Keratinocyte (primary cell): Measurements from ENCODE around the gene EXOSC1. TPM values are rescaled to one million over a fixed set of nuclear protein-coding genes. Genes with fewer than 3 reads are reported as not detected.
A peak's percentile ranks its signal among the peaks of the same experiment; 100 is the strongest.
"Not testable (repeated sequence)": the region's sequence is repeated elsewhere in the genome, so short reads cannot be mapped to it uniquely, and the experiment has no call there.

Experiments used
- DNase-seq: peaks from one replicate; pipeline ENCODE4 v3.0.0-alpha.2; 2011; ENCODE audit warnings: low read depth, missing footprints, low spot score
- FAIRE-seq: peaks from 2 replicates; lab custom pipeline; 2011; peaks lifted over from hg19 to GRCh38; lab: Jason Lieb, UNC
- H2AFZ ChIP-seq: 2 replicates; pipeline ENCODE4 v1.6.0; 2012; ENCODE audit warnings: low read length, control low read depth, inconsistent platforms; ENCODE audit not compliant: control insufficient read depth
- H3K27ac ChIP-seq: 2 replicates; pipeline ENCODE4 v1.5.1; 2011; ENCODE audit warnings: low read length; ENCODE audit not compliant: control insufficient read depth, insufficient read depth
- H3K27me3 ChIP-seq: 3 replicates; pipeline ENCODE4 v1.6.0; 2011; ENCODE audit warnings: low read length; ENCODE audit not compliant: control insufficient read depth, insufficient read depth; ENCODE audit errors: extremely low read depth
- H3K36me3 ChIP-seq, 2 experiments: 2 replicates in 1 of 2; 3 replicates in 1 of 2; pipeline ENCODE4 v1.5.1; 2011; ENCODE audit warnings: low read length in 2 of 2, mild to moderate bottlenecking in 1 of 2; ENCODE audit not compliant: control insufficient read depth in 2 of 2, insufficient read depth in 2 of 2; ENCODE audit errors: extremely low read depth in 1 of 2
- H3K4me1 ChIP-seq: 3 replicates; pipeline ENCODE4 v1.5.1; 2011; ENCODE audit warnings: low read length; ENCODE audit not compliant: control insufficient read depth, insufficient read depth; ENCODE audit errors: extremely low read depth
- H3K4me2 ChIP-seq: 3 replicates; pipeline ENCODE4 v1.6.0; 2011; ENCODE audit warnings: low read depth, low read length; ENCODE audit not compliant: control insufficient read depth, insufficient read depth; ENCODE audit errors: extremely low read depth
- H3K4me3 ChIP-seq, 3 experiments: fragments of 200-600 bp in 1 of 3; sonication (generic) in 1 of 3; 2 replicates in 2 of 3; 3 replicates in 1 of 3; pipeline ENCODE4 v1.5.1; 2011 to 2016; ENCODE audit warnings: low read length in 3 of 3, mild to moderate bottlenecking in 3 of 3, control low read depth in 2 of 3, inconsistent platforms in 1 of 3, low read depth in 1 of 3, mixed read lengths in 1 of 3, mixed run types in 1 of 3, moderate library complexity in 1 of 3; ENCODE audit not compliant: control insufficient read depth in 2 of 3, insufficient read depth in 2 of 3; ENCODE audit errors: extremely low read depth in 1 of 3
- H3K79me2 ChIP-seq: 2 replicates; pipeline ENCODE4 v1.6.0; 2012; ENCODE audit warnings: low read length; ENCODE audit not compliant: control insufficient read depth, insufficient read depth
- H3K9ac ChIP-seq: 3 replicates; pipeline ENCODE4 v1.6.0; 2011; ENCODE audit warnings: low read length; ENCODE audit not compliant: control insufficient read depth, insufficient read depth; ENCODE audit errors: extremely low read depth
- H3K9me1 ChIP-seq: 3 replicates; pipeline ENCODE4 v1.6.0; 2011; ENCODE audit warnings: low read length; ENCODE audit not compliant: control insufficient read depth, insufficient read depth; ENCODE audit errors: extremely low read depth
- H3K9me3 ChIP-seq: 2 replicates; pipeline ENCODE4 v1.5.1; 2012; ENCODE audit warnings: low read depth, low read length; ENCODE audit not compliant: control insufficient read depth
- H4K20me1 ChIP-seq: 3 replicates; pipeline ENCODE4 v1.6.0; 2011; ENCODE audit warnings: low read length; ENCODE audit not compliant: control insufficient read depth, insufficient read depth; ENCODE audit errors: extremely low read depth
- CTCF ChIP-seq, 3 experiments: IDR thresholded peaks in 1 of 3; conservative IDR thresholded peaks in 1 of 3; optimal IDR thresholded peaks in 1 of 3; 2 replicates in 2 of 3; 3 replicates in 1 of 3; pipeline versions ENCODE3 to v1.5.1; 2011; ENCODE audit warnings: low read length in 3 of 3, mild to moderate bottlenecking in 3 of 3, moderate library complexity in 2 of 3, control low read depth in 1 of 3, inconsistent platforms in 1 of 3; ENCODE audit not compliant: insufficient read depth in 2 of 3; ENCODE audit errors: extremely low read depth in 1 of 3
- EZH2 ChIP-seq: IDR thresholded peaks from one replicate; pipeline ENCODE4 v1.6.1; 2012; ENCODE audit warnings: inconsistent platforms, mild to moderate bottlenecking, low read length, moderate library complexity
- dilution Hi-C: fragments of 300-500 bp; cut with MboI; formaldehyde crosslinking; loops from one replicate; pipeline ENCODE4 v1.7.0; 2020; ENCODE audit warnings: low sequenced_read_pairs; ENCODE audit not compliant: extremely low pct_ligation_motif_present
- polyA plus RNA-seq, 5 experiments: library from polyadenylated mRNA; depleted of rRNA in 3 of 5; stranded (reverse) in 3 of 5; stranded (forward) in 1 of 5; unstranded in 1 of 5; fragments of >200 nt; gene quantifications; 1 replicate in 1 of 5; 2 replicates in 3 of 5; 3 replicates in 1 of 5; pipeline versions ENCODE4 v1.2.1 to v1.2.3, GENCODE V29; 2011 to 2012; ENCODE audit warnings: missing spikeins in 2 of 5, low read depth in 1 of 5, low replicate concordance in 1 of 5

The EXOSC1 gene
- polyA plus RNA-seq, 1 donor (not counting 4 experiments of a cell fraction or from before 2014, with no cell fraction given) = 45.7 TPM

DNA sequence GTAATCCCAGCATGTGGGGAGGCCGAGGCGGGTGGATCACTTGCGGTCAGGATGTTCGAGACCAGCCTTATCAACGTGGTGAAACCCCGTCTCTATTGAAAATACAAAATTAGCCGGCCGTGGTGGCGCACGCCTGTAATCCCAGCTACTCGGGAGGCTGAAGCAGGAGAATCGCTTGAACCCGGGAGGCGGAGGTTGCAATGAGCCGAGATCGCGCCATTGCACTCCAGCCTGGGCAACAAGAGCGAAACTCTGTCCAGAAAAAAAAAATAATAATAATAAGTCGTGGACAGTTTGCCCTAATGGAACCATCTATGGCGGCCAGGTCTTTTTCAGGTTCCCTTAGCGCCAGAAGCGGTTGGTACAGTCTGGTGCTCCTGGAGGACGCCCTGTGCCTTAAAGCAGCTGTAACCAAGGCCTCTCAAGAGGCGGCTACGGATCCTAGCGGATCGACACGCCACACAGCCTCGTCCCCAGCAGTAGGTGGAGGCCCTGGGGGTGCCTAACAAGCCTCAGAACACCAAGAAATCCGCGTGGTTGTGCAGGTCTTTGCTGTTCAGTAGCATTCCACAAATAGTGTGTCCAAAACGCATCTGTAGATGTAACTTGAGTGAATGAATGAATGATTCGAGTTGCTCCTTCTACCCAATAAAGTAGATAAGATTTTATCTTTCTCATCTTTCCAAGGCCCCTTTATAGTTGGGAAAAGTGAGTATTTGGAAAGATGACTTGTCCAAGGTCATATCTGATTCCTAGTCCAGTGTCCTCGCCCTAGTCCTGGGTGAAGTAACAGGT lies 18.8 kb downstream of the EXOSC1 start:
- no peaks in the 10 kb centered on the region for H3K9me1 ChIP-seq
- no peaks in the 10 kb centered on the region for H3K9me3 ChIP-seq
- dilution Hi-C loops = no loop called here
- peak overlapping the region; percentile 80 for H3K4me2 ChIP-seq
- peaks cover 6% of the 10 kb centered on the region for H4K20me1 ChIP-seq
- H3K9ac ChIP-seq = peak overlapping the region; percentile 94
- no peaks in the 10 kb centered on the region for H3K27me3 ChIP-seq
- no peak overlapping the region for H2AFZ ChIP-seq
- H3K4me1 ChIP-seq = peaks cover 22% of the 10 kb centered on the region
- H3K4me3 ChIP-seq = peak overlapping the region; percentile 74 to 97 (median 95)
- no peak for FAIRE-seq
- H3K79me2 ChIP-seq = peaks cover 55% of the 10 kb centered on the region
- no peak for DNase-seq
- peaks cover 20 to 31% of the 10 kb centered on the region in 2 experiments for H3K36me3 ChIP-seq
- peak overlapping the region; percentile 88 for H3K27ac ChIP-seq
- TF ChIP-seq CTCF (optimal IDR thresholded peaks at IDR 0.05 in 1 of 3, IDR thresholded peaks at IDR 0.05 in 1 of 3, conservative IDR thresholded peaks at IDR 0.05 in 1 of 3; ENCODE audit: extremely low read depth in 1 of 3, insufficient read depth in 2 of 3, low read length in 3 of 3) = no peak
- no peak for TF ChIP-seq EZH2

DNA sequence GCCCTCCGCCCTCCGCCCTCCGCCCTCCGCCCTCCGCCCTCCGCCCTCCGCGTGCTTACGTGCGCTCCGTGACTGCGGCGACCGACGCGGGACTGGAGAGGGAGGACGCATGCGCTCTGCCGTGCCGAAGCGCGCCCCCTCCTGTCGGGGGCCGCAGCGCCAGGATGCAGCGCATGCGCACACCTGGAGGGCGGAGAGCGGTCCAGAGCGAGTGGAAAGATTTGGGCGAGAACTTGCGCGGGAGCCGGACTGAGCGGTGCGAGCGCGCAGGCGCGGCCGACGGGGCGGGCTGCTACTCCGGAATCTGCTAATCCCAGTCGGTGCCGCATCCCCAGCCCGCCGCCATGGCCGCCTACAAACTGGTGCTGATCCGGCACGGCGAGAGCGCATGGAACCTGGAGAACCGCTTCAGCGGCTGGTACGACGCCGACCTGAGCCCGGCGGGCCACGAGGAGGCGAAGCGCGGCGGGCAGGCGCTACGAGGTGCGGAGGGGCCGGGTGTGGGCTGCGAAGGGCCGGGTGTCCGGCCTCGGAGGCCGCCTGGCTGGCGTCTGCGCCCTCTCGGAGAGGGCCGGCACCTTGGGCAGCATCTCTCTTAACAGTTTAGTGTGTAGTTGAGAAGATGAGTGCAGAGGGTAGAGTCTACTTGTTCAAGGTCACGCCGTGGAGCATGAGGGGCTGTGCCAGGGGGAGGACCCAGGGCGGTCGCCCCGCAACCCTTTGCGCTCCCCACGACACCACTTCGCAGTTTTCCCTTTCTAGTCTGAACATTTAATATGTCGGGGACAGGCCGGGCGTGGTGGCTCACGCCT lies 19.6 kb downstream of the EXOSC1 start, which contains the start of gene PGAM1:
TSS of gene PGAM1 (plus strand) at position 228 of the 812 bp plus-strand sequence. CDS start at position 345, 117 bp downstream.
- Histone ChIP-seq H3K36me3 (peaks cover 14 to 23% of the 10 kb centered on the region in 2 experiments), H3K27me3 (no peaks in the 10 kb centered on the region), H4K20me1 (peaks cover 6% of the 10 kb centered on the region), H2AFZ (peak within 1 kb of the TSS; percentile 34), H3K27ac (peak within 1 kb of the TSS; percentile 88), H3K79me2 (peaks cover 48% of the 10 kb centered on the region), H3K4me3 (peak within 1 kb of the TSS; percentile 74 to 97 (median 95)), H3K9me1 (no peaks in the 10 kb centered on the region), H3K9ac (peak within 1 kb of the TSS; percentile 94), H3K9me3 (no peaks in the 10 kb centered on the region), H3K4me1 (peaks cover 22% of the 10 kb centered on the region), H3K4me2 (peak within 1 kb of the TSS; percentile 93)
- TF ChIP-seq EZH2 = no peak
- TF ChIP-seq CTCF (optimal IDR thresholded peaks at IDR 0.05 in 1 of 3, IDR thresholded peaks at IDR 0.05 in 1 of 3, conservative IDR thresholded peaks at IDR 0.05 in 1 of 3; ENCODE audit: extremely low read depth in 1 of 3, insufficient read depth in 2 of 3, low read length in 3 of 3) = peak; percentile 59 to 99 (median 85)
- DNase-seq = peak; percentile 77
- FAIRE-seq = no peak
- dilution Hi-C loops = no loop called here

DNA sequence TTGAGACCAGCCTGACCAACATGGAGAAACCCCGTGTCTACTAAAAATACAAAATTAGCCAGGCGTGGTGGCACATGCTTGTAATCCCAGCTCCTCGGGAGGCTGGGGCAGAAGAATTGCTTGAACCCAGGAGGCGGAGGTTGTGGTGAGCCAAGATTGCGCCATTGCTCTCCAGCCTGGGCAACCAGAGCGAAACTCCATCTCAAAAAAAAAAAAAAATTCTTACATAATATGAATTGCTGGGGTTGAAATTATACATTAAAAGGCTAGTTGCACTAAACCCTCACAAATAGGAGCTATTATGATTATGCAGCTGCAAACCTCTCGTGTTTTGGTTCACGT lies 22.1 kb downstream of the EXOSC1 start:
- peak overlapping the region; percentile 69 for H3K27ac ChIP-seq
- H3K27me3 ChIP-seq, dilution Hi-C loops, H3K4me2 ChIP-seq, H3K4me3 ChIP-seq, H2AFZ ChIP-seq, DNase-seq, FAIRE-seq, H3K9ac ChIP-seq, H3K9me3 ChIP-seq, H3K36me3 ChIP-seq, H3K9me1 ChIP-seq, H4K20me1 ChIP-seq: not testable (repeated sequence)
- H3K4me1 ChIP-seq = peaks cover 22% of the 10 kb centered on the region
- peaks cover 29% of the 10 kb centered on the region for H3K79me2 ChIP-seq
